ENCODE results near the gene KIAA1958. TPM values are rescaled to one million over a fixed set of nuclear protein-coding genes. Genes with fewer than 3 reads are reported as not detected.

KIAA1958 gene, protein sequence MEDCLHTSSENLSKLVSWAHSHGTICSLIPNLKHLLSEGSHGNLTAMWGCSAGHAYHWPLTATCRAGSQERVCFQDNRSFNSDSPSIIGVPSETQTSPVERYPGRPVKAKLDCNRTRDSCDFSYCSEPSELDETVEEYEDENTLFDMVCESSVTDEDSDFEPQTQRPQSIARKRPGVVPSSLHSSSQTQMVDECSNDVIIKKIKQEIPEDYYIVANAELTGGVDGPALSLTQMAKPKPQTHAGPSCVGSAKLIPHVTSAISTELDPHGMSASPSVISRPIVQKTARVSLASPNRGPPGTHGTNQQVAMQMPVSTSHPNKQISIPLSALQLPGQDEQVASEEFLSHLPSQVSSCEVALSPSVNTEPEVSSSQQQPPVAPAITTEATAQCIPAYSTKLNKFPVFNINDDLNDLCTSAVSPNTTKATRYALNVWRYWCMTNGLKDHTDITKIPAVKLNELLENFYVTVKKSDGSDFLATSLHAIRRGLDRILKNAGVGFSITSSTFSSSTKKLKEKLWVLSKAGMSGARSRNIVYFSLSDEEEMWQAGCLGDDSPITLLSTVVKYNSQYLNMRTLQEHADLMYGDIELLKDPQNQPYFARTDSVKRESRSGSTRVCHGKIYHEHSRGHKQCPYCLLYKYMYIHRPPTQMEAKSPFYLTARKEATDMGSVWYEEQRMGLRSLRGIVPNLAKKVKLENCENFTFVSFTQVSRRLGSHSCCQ
- 2.0 TPM for total RNA-seq

DNA sequence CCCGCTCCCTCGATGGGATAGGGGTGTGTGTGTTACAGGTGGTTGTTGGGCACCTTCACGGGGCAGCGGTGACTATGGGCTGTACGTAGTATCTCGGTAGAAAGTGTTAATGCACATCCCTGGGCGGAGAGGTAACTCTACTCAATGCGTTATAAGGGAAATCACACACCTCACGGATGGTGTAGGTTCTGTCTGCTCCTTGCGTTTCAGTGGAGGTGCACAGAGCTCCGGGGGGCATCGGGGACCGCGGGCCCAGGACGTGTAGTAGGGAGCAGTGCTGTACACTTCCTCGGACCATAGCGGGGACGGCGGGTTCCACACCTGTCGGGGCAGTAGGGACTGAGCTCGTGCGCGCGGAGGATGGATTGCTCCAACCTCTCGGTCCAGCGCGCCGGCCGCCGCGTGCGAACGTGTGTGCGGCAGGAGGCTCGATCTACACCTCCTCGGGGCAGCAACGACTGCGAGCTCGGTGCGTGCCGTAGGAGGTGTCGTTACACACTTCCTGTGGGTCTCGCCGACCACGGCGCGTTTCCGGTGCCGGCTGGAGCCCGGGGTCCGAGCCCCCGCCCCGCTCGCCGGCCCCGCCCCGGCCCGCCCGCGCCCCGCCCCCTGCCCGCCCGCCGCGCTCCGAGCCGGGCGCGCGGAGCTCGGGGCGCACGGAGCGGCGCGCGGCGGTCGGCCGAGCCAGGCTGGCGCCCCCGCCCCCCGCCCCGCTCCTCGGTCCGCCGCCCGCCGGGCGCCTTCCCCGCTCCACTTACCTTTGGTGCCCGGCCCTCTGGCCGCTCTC is at the start of gene KIAA1958:
Gene KIAA1958, plus strand, starts transcription at position 607 of the 787 bp plus-strand sequence. CDS start 87,254 bp downstream, outside the sequence.
- H3K4me3 ChIP-seq, result peak within 1 kb of the TSS; percentile 96 to 99
- TF ChIP-seq, protein P1, sequence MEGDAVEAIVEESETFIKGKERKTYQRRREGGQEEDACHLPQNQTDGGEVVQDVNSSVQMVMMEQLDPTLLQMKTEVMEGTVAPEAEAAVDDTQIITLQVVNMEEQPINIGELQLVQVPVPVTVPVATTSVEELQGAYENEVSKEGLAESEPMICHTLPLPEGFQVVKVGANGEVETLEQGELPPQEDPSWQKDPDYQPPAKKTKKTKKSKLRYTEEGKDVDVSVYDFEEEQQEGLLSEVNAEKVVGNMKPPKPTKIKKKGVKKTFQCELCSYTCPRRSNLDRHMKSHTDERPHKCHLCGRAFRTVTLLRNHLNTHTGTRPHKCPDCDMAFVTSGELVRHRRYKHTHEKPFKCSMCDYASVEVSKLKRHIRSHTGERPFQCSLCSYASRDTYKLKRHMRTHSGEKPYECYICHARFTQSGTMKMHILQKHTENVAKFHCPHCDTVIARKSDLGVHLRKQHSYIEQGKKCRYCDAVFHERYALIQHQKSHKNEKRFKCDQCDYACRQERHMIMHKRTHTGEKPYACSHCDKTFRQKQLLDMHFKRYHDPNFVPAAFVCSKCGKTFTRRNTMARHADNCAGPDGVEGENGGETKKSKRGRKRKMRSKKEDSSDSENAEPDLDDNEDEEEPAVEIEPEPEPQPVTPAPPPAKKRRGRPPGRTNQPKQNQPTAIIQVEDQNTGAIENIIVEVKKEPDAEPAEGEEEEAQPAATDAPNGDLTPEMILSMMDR (IDR thresholded peaks at IDR 0.05), result no peak
- peak; percentile 33 to 89 for DNase-seq (ENCODE audit: low spot score in 2 of 2)
- H3K27me3 ChIP-seq, result no peaks in the 10 kb centered on the region
- peak within 1 kb of the TSS; percentile 80 to 89 for H3K27ac ChIP-seq
- no peaks in the 10 kb centered on the region for H3K36me3 ChIP-seq
- intact Hi-C loops (cut with DNase I), result loop anchor here (1.0 to 5.0 kb wide), 7 partner anchors 39 to 590 kb away; partner anchors contain the start of genes INIP, PTBP3, SNX30 and UGCG
- peaks cover 3 to 10% of the 10 kb centered on the region in 2 donors for H3K4me1 ChIP-seq
- no peaks in the 10 kb centered on the region for H3K9me3 ChIP-seq

DNA sequence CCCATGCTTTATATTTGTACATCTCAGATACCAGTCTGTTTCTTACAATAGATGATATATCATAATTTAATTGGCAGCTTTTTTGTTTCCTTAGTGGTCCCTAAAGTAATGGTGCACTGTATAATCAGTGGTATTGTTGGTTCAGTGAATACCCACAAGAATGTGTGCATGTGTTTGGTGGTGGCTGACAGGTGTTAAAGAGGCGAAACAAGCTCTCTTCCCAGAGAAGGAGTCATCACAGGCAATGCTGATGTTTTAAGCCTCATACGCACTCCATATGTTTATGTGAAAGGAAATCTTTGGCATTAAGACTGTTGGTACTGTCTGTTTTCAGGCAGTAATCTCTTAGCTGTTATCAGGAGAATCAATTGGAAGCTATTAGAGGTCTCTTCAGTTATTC is 49.2 kb upstream of the KIAA1958 start:
- Histone ChIP-seq H3K9me3 (no peaks in the 10 kb centered on the region), H3K27ac (no peak overlapping the region), H3K4me3 (no peak overlapping the region), H3K36me3 (peaks cover 9% of the 10 kb centered on the region in 2 donors), H3K4me1 (no peaks in the 10 kb centered on the region), H3K27me3 (no peaks in the 10 kb centered on the region)
- DNase-seq (ENCODE audit: low spot score in 2 of 2), result no peak
- intact Hi-C loops (cut with DNase I), result no loop called here
- TF ChIP-seq, protein P1 (IDR thresholded peaks at IDR 0.05), result no peak

DNA sequence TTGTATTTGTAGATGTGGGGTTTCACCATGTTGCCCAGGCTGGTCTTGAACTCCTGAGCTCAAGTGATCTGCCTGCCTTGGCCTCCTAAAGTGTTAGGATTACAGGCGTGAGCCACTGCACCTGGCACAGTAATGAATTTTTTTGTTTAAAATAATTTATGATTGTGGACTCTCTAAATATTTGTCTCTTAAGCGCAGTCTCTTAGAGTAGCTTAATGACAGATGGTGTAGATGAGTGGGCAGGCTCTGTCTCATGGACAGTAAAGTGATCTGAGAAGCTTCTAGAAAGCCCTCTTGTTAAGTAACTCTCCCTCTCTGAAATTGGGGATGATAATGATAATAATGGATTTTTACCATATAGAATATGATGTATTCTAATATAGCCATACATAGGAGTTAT is 47.5 kb upstream of the KIAA1958 start:
- H3K36me3 ChIP-seq, result peaks cover 4 to 9% of the 10 kb centered on the region in 2 donors
- H3K4me3 ChIP-seq, result no peak overlapping the region
- intact Hi-C loops (cut with DNase I), result no loop called here
- H3K27ac ChIP-seq, result no peak overlapping the region
- no peak for DNase-seq (ENCODE audit: low spot score in 2 of 2)
- H3K9me3 ChIP-seq, result no peaks in the 10 kb centered on the region
- TF ChIP-seq, protein P1 (IDR thresholded peaks at IDR 0.05), result no peak
- H3K27me3 ChIP-seq, result no peaks in the 10 kb centered on the region
- no peaks in the 10 kb centered on the region for H3K4me1 ChIP-seq

DNA sequence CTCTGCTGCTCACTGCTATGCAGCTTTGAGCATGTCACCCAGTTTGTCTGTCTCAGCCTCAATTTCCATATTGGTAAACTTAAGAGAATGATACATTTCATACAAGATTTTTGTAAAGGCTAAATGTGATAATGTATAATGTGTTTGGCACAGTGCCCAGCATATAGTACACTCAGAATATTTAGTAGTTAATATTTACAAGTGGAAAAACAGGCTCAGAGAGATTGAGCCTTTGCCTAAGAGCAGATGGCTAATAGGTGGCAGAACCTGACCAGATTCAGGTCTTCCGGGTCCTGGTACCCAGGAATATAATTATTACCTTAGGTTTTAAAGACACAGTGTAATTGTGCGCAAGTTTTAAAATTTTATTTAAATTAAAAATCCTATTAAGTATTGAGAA is 46.8 kb upstream of the KIAA1958 start:
- H3K36me3 ChIP-seq, result peaks cover 4 to 9% of the 10 kb centered on the region in 2 donors
- H3K27ac ChIP-seq, result no peak overlapping the region
- H3K4me1 ChIP-seq, result no peaks in the 10 kb centered on the region
- DNase-seq (ENCODE audit: low spot score in 2 of 2), result no peak
- intact Hi-C loops (cut with DNase I), result no loop called here
- no peak overlapping the region for H3K4me3 ChIP-seq
- TF ChIP-seq, protein P1 (IDR thresholded peaks at IDR 0.05), result no peak
- H3K9me3 ChIP-seq, result no peaks in the 10 kb centered on the region
- H3K27me3 ChIP-seq, result no peaks in the 10 kb centered on the region

DNA sequence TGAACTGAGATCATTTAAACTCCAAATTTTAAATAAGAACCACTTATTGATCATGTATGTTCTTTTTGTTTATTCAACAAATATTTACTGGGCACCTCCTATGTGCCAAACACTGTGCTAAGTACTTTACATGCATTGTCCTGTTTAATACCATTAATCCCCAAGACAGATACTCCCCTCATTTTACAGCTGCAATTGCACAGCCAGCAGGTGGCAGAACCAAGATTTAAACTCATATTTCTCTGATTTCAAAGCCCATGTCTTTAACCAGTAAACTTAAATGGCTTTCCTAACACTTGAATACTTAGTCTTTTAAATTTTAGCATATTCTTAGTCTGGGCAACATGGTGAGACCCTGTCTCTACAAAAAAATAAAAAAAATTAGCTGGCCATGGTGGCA is 43.4 kb upstream of the KIAA1958 start:
- Histone ChIP-seq H3K27ac (no peak overlapping the region), H3K4me1 (peaks cover 0 to 13% of the 10 kb centered on the region in 2 donors), H3K36me3 (peaks cover 0 to 9% of the 10 kb centered on the region in 2 donors), H3K9me3 (no peaks in the 10 kb centered on the region), H3K4me3 (no peak overlapping the region), H3K27me3 (no peaks in the 10 kb centered on the region)
- TF ChIP-seq, protein P1 (IDR thresholded peaks at IDR 0.05), result peak in 1 of 3 experiments; percentile 36
- intact Hi-C loops (cut with DNase I), result no loop called here
- no peak for DNase-seq (ENCODE audit: low spot score in 2 of 2)

Measured in ascending aorta (tissue), 2 donors.